T-cell (primary cell): ENCODE measurements around the gene HEPHL1. TPM values are rescaled to one million over a fixed set of nuclear protein-coding genes. Genes with fewer than 3 reads are reported as not detected.

Experiments
- ATAC-seq, 4 experiments: fragments of 200-7000 bp in 3 of 4; fragments of 150-1000 bp in 1 of 4; cut with Tn5 transposase; replicated peaks in 1 of 4; 1 replicate in 3 of 4; 2 replicates in 1 of 4; pipeline ENCODE4 v1.10.0; 2021; ENCODE audit warnings: moderate library complexity in 3 of 4, mild to moderate bottlenecking in 2 of 4, moderate number of reproducible peaks in 1 of 4
- CTCF ChIA-PET, 2 donors: fragments of 300-600 bp; sonication (Branson Sonifier 250); formaldehyde crosslinking; loops; one replicate each; lab custom pipeline; 2022; ENCODE audit warnings: antibody characterized with exemption in 2 of 2; lab: Charles Lee
- POLR2A ChIA-PET, 2 donors: fragments of 300-600 bp; sonication (Branson Sonifier 250); formaldehyde crosslinking; loops; one replicate each; lab custom pipeline; 2022; ENCODE audit warnings: antibody characterized with exemption in 2 of 2; lab: Charles Lee
- DNase-seq, 35 experiments: peaks; one replicate each; pipeline versions ENCODE4 v3.0.0 to v3.0.0-alpha.2; 2013 to 2023
- H3K27ac ChIP-seq: one replicate; pipeline ENCODE4 v1.5.1; 2013; ENCODE audit warnings: low read length
- H3K27me3 ChIP-seq, 2 experiments: replicated peaks in 1 of 2; 1 replicate in 1 of 2; 2 replicates in 1 of 2; pipeline versions ENCODE4 v1.6.1 to v1.7.0; 2013; ENCODE audit warnings: low read length in 1 of 2, mixed read lengths in 1 of 2; ENCODE audit not compliant: control insufficient read depth in 2 of 2, insufficient read depth in 2 of 2; ENCODE audit errors: extremely low read depth in 1 of 2
- H3K36me3 ChIP-seq, 2 donors: 1 replicate in 1 of 2; 2 replicates in 1 of 2; pipeline versions ENCODE4 v1.6.1 to v1.7.0; 2013; ENCODE audit warnings: low read length in 1 of 2; ENCODE audit not compliant: control insufficient read depth in 2 of 2, insufficient read depth in 1 of 2; ENCODE audit errors: extremely low read depth in 1 of 2
- H3K4me1 ChIP-seq, 2 experiments: 1 replicate in 1 of 2; 2 replicates in 1 of 2; pipeline versions ENCODE4 v1.6.1 to v1.7.0; 2013; ENCODE audit warnings: low read length in 2 of 2, mixed read lengths in 1 of 2; ENCODE audit not compliant: insufficient read depth in 2 of 2, control insufficient read depth in 1 of 2; ENCODE audit errors: extremely low read depth in 1 of 2
- H3K4me3 ChIP-seq, 2 donors: 1 replicate in 1 of 2; 2 replicates in 1 of 2; pipeline versions ENCODE4 v1.5.1 to v1.7.0; 2013; ENCODE audit warnings: mild to moderate bottlenecking in 2 of 2, low read length in 1 of 2, moderate library complexity in 1 of 2; ENCODE audit not compliant: control insufficient read depth in 1 of 2; ENCODE audit errors: extremely low read depth in 1 of 2
- H3K9me3 ChIP-seq: 2 replicates; pipeline ENCODE4 v1.7.0; 2013
- H3K27ac Mint-ChIP-seq, 2 donors: one replicate each; pipeline ENCODE4 v1.8.0; 2020 to 2021; ENCODE audit warnings: mild to moderate bottlenecking in 2 of 2, mixed read lengths in 2 of 2
- H3K27me3 Mint-ChIP-seq, 2 donors: one replicate each; pipeline ENCODE4 v1.8.0; 2021 to 2022; ENCODE audit warnings: mixed read lengths in 2 of 2
- H3K36me3 Mint-ChIP-seq: one replicate; pipeline ENCODE4 v1.8.0; 2021; ENCODE audit warnings: mixed read lengths
- H3K4me1 Mint-ChIP-seq, 3 donors: one replicate each; pipeline ENCODE4 v1.8.0; 2020 to 2022; ENCODE audit warnings: mixed read lengths in 3 of 3, mild to moderate bottlenecking in 1 of 3
- H3K4me3 Mint-ChIP-seq, 3 donors: one replicate each; pipeline ENCODE4 v1.8.0; 2020 to 2022; ENCODE audit warnings: mild to moderate bottlenecking in 3 of 3, mixed read lengths in 3 of 3, moderate library complexity in 3 of 3
- H3K9me3 Mint-ChIP-seq, 3 donors: one replicate each; pipeline ENCODE4 v1.8.0; 2020 to 2022; ENCODE audit warnings: mixed read lengths in 3 of 3
- WGBS: methylation state at CpG from one replicate; pipeline ENCODE4 v1.1.5; 2013; ENCODE audit warnings: missing lambda C conversion rate; ENCODE audit not compliant: insufficient coverage; 5-methylcytosine and 5-hydroxymethylcytosine counted together
- total RNA-seq, 35 experiments: library from RNA in 6 of 35; stranded (reverse) in 6 of 35; fragments of 120-200 nt in 1 of 35; gene quantifications; one replicate each; pipeline versions ENCODE4 v1.2.1 to v1.2.4 and lab custom pipeline; 2013 to 2026

HEPHL1 gene
- total RNA-seq, 5 donors from 2014 or later (not counting 1 experiment from before 2014, with no cell fraction given), result not detected

DNA sequence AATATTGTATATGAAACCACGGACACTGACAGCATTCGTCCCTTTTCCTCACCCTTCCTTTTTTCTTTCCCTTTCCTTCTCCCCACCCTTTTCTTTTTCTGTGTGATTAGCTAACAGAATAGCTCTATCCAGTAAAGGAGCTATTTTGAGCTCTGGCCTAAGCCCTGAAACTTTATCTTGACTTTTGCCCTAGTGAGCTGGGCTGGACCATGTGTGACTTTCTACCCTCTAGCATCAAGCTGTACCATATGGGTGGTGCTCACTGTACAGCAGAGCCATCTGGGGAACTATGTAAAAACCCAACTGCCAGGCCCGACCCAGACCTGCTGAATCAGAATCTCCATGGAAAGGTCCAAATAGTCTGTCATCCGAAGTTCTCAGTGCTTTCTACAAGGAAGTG lies 85.6 kb downstream of the HEPHL1 start:
- no CpG with 5 or more reads among the region's 4 CpGs for WGBS
- Histone ChIP-seq H3K4me1 (no peaks in the 10 kb centered on the region), H3K36me3 (no peaks in the 10 kb centered on the region), H3K4me3 (no peak overlapping the region), H3K27ac (no peak overlapping the region), H3K27me3 (no peaks in the 10 kb centered on the region), H3K9me3 (no peaks in the 10 kb centered on the region)
- no peak for ATAC-seq
- Mint-ChIP-seq H3K27me3 (peaks cover 9 to 26% of the 10 kb centered on the region in 2 donors), H3K9me3 (peaks cover 0 to 3% (median 0%) of the 10 kb centered on the region in 3 donors), H3K27ac (no peak overlapping the region), H3K36me3 (no peaks in the 10 kb centered on the region), H3K4me1 (no peaks in the 10 kb centered on the region), H3K4me3 (no peak overlapping the region)
- ChIA-PET CTCF (interaction anchor here in 1 of 2 donors (0.7 kb wide), 1 partner anchor 1652 kb away, joined by 5 read pairs; no protein-coding TSS in a partner anchor), POLR2A (no interaction called here)
- DNase-seq, result no peak

- peaks cover 0 to 3% (median 0%) of the 10 kb centered on the region in 3 donors for H3K9me3 Mint-ChIP-seq
- no peak overlapping the region for H3K4me3 Mint-ChIP-seq
- no peak for ATAC-seq
- Histone ChIP-seq H3K9me3 (no peaks in the 10 kb centered on the region), H3K27me3 (no peaks in the 10 kb centered on the region), H3K4me3 (no peak overlapping the region), H3K27ac (no peak overlapping the region), H3K4me1 (no peaks in the 10 kb centered on the region), H3K36me3 (no peaks in the 10 kb centered on the region)
- H3K36me3 Mint-ChIP-seq, result no peaks in the 10 kb centered on the region
- H3K27ac Mint-ChIP-seq, result no peak overlapping the region
- no peaks in the 10 kb centered on the region for H3K4me1 Mint-ChIP-seq
- WGBS, result no CpG with 5 or more reads among the region's 1 CpG
- ChIA-PET CTCF (no interaction called here), POLR2A (no interaction called here)
- peaks cover 8 to 24% of the 10 kb centered on the region in 2 donors for H3K27me3 Mint-ChIP-seq
- DNase-seq, result no peak
These were observed 86.2 kb downstream of the HEPHL1 start for GRCh38 chr11:94107363-94107762.

GRCh38 chr11:94111241-94111640 lies 90.1 kb downstream of the HEPHL1 start:
- Mint-ChIP-seq H3K36me3 (no peaks in the 10 kb centered on the region), H3K4me3 (no peak overlapping the region), H3K4me1 (no peaks in the 10 kb centered on the region), H3K9me3 (peaks cover 0 to 3% (median 0%) of the 10 kb centered on the region in 3 donors), H3K27me3 (peaks cover 13 to 43% of the 10 kb centered on the region in 2 donors), H3K27ac (no peak overlapping the region)
- Histone ChIP-seq H3K27me3 (no peaks in the 10 kb centered on the region), H3K4me1 (no peaks in the 10 kb centered on the region), H3K27ac (no peak overlapping the region), H3K36me3 (no peaks in the 10 kb centered on the region), H3K9me3 (no peaks in the 10 kb centered on the region), H3K4me3 (no peak overlapping the region)
- DNase-seq (no peak), ATAC-seq (no peak)
- POLR2A ChIA-PET, result no interaction called here
- 92% methylated on average over 2 of the region's 3 CpGs for WGBS
- CTCF ChIA-PET, result no interaction called here

- Histone ChIP-seq H3K9me3 (no peaks in the 10 kb centered on the region), H3K4me3 (no peak overlapping the region), H3K36me3 (no peaks in the 10 kb centered on the region), H3K27me3 (peaks cover 0 to 3% of the 10 kb centered on the region in 2 experiments), H3K4me1 (no peaks in the 10 kb centered on the region), H3K27ac (no peak overlapping the region)
- no peak overlapping the region for H3K27ac Mint-ChIP-seq
- DNase-seq, result no peak
- H3K9me3 Mint-ChIP-seq, result peaks cover 0 to 3% (median 0%) of the 10 kb centered on the region in 3 donors
- H3K4me3 Mint-ChIP-seq, result no peak overlapping the region
- ChIA-PET POLR2A (no interaction called here), CTCF (no interaction called here)
- no peak for ATAC-seq
- no peaks in the 10 kb centered on the region for H3K36me3 Mint-ChIP-seq
- H3K27me3 Mint-ChIP-seq, result peaks cover 13 to 41% of the 10 kb centered on the region in 2 donors
- 69% methylated on average over 3 of the region's 3 CpGs for WGBS
- no peaks in the 10 kb centered on the region for H3K4me1 Mint-ChIP-seq
These were observed 90.5 kb downstream of the HEPHL1 start for GRCh38 chr11:94111660-94112059.

DNA sequence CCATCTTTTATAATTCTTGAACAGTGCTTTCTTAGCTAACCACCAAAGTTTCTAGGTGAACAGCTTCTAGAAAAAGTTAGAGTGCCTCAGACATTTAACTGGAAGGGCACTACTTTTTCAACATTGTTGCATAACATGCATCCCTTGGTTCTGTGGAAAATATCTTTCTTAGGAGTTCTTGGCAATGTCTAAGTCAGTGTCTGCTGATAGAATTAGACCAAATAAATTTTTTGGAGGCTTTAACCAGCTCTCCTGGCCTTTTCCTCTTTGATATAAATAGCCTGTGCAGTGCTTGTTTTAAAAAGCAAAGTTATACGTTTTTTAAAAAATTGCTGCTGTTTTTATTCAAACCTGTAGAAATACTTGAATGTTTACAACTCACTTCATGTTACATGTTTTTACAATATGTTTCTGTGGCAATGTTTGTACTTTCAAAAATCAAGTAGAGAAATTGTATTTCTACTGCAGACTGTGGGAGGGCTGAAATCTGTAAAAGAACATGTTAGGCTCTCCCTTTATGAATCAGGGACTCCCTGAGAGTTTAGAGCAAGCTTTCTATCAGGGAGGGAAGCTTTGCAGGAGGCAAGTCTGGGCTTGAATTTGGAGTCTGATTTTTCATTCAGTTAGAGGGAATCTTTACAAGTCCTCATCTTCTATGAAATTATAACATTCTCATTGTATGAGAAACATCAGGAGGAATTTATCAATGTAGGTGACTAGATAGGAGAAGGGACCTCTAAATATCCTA lies 91.2 kb downstream of the HEPHL1 start:
- DNase-seq, result no peak
- Histone ChIP-seq H3K4me3 (no peak overlapping the region), H3K27me3 (peaks cover 0 to 4% of the 10 kb centered on the region in 2 experiments), H3K36me3 (no peaks in the 10 kb centered on the region), H3K4me1 (no peaks in the 10 kb centered on the region), H3K27ac (no peak overlapping the region), H3K9me3 (no peaks in the 10 kb centered on the region)
- Mint-ChIP-seq H3K27me3 (peaks cover 13 to 39% of the 10 kb centered on the region in 2 donors), H3K4me3 (no peak overlapping the region), H3K4me1 (no peaks in the 10 kb centered on the region), H3K36me3 (no peaks in the 10 kb centered on the region), H3K27ac (no peak overlapping the region), H3K9me3 (peaks cover 0 to 3% (median 0%) of the 10 kb centered on the region in 3 donors)
- POLR2A ChIA-PET, result no interaction called here
- ATAC-seq, result no peak
- WGBS, result no CpG with 5 or more reads among the region's 1 CpG
- CTCF ChIA-PET, result no interaction called here

- ChIA-PET POLR2A (no interaction called here), CTCF (no interaction called here)
- H3K4me3 ChIP-seq, result no peak overlapping the region
- H3K9me3 ChIP-seq, result no peaks in the 10 kb centered on the region
- H3K4me1 ChIP-seq, result no peaks in the 10 kb centered on the region
- H3K27me3 ChIP-seq, result peaks cover 0 to 10% of the 10 kb centered on the region in 2 experiments
- Mint-ChIP-seq H3K9me3 (no peaks in the 10 kb centered on the region), H3K4me1 (no peaks in the 10 kb centered on the region), H3K27ac (no peak overlapping the region), H3K36me3 (no peaks in the 10 kb centered on the region), H3K27me3 (peaks cover 7 to 38% of the 10 kb centered on the region in 2 donors), H3K4me3 (no peak overlapping the region)
- no peak for DNase-seq
- no peak for ATAC-seq
- WGBS, result no CpG with 5 or more reads among the region's 1 CpG
- no peak overlapping the region for H3K27ac ChIP-seq
- no peaks in the 10 kb centered on the region for H3K36me3 ChIP-seq
These were observed 96.0 kb downstream of the HEPHL1 start for GRCh38 chr11:94117197-94117574.
